Measurements from ENCODE around the gene PCBP3. TPM values are rescaled to one million over a fixed set of nuclear protein-coding genes. Genes with fewer than 3 reads are reported as not detected.

Gene PCBP3
- polyA plus RNA-seq, 1 donor from 2014 or later: 1.7 TPM

GRCh38 chr21:45792682-45793383, 149.3 kb downstream of the PCBP3 start:
- H3K27me3 ChIP-seq (ENCODE audit: insufficient read depth, low read depth, low read length): no peaks in the 10 kb centered on the region
- H2AFZ ChIP-seq (ENCODE audit: low read depth, low read length): no peak overlapping the region
- H3K79me2 ChIP-seq (replicated peaks; ENCODE audit: insufficient read depth, low read length): no peaks in the 10 kb centered on the region
- no peaks in the 10 kb centered on the region for H3F3A ChIP-seq (ENCODE audit: insufficient read depth, low read length, poor library complexity, severe bottlenecking)
- no peak for TF ChIP-seq MXI1 (conservative IDR thresholded peaks at IDR 0.05; ENCODE audit: poor library complexity, severe bottlenecking)
- no peak overlapping the region for H3K4me3 ChIP-seq (ENCODE audit: low read length)
- no peak overlapping the region for H3K4me2 ChIP-seq (ENCODE audit: low read length)
- H3K9me2 ChIP-seq (ENCODE audit: insufficient read depth, low read length): no peaks in the 10 kb centered on the region
- H3K9me3 ChIP-seq (ENCODE audit: low read length): no peaks in the 10 kb centered on the region
- H3K36me3 ChIP-seq (ENCODE audit: insufficient read depth, low read length): no peaks in the 10 kb centered on the region
- no peaks in the 10 kb centered on the region for H4K20me1 ChIP-seq (ENCODE audit: insufficient read depth)
- no peak overlapping the region for H3K27ac ChIP-seq (ENCODE audit: low read length)
- H3K9ac ChIP-seq (ENCODE audit: low read length): no peak overlapping the region

- no peaks in the 10 kb centered on the region for H3K79me2 ChIP-seq (replicated peaks; ENCODE audit: insufficient read depth, low read length)
- no peaks in the 10 kb centered on the region for H3K9me2 ChIP-seq (ENCODE audit: insufficient read depth, low read length)
- H3K27me3 ChIP-seq (ENCODE audit: insufficient read depth, low read depth, low read length): no peaks in the 10 kb centered on the region
- no peaks in the 10 kb centered on the region for H3F3A ChIP-seq (ENCODE audit: insufficient read depth, low read length, poor library complexity, severe bottlenecking)
- H3K4me3 ChIP-seq (ENCODE audit: low read length): no peak overlapping the region
- H2AFZ ChIP-seq (ENCODE audit: low read depth, low read length): no peak overlapping the region
- TF ChIP-seq POLR2AphosphoS5 (IDR thresholded peaks at IDR 0.05) (no peak), RAD21 (conservative IDR thresholded peaks at IDR 0.05) (no peak), SMC3 (conservative IDR thresholded peaks at IDR 0.05; ENCODE audit: poor library complexity) (no peak), REST (IDR thresholded peaks at IDR 0.05; ENCODE audit: borderline replicate concordance) (no peak), EP300 (conservative IDR thresholded peaks at IDR 0.05; ENCODE audit: poor library complexity, severe bottlenecking) (no peak), TAF1 (IDR thresholded peaks at IDR 0.05; ENCODE audit: low read depth) (no peak), MXI1 (conservative IDR thresholded peaks at IDR 0.05; ENCODE audit: poor library complexity, severe bottlenecking) (no peak), EZH2 (IDR thresholded peaks at IDR 0.05; ENCODE audit: borderline replicate concordance, insufficient read depth, low read length, poor library complexity, severe bottlenecking) (no peak), CTCF (IDR thresholded peaks at IDR 0.05; ENCODE audit: poor library complexity, severe bottlenecking) (no peak)
- no peak overlapping the region for H3K4me2 ChIP-seq (ENCODE audit: low read length)
- H3K9ac ChIP-seq (ENCODE audit: low read length): no peak overlapping the region
- H3K27ac ChIP-seq (ENCODE audit: low read length): no peak overlapping the region
- H3K36me3 ChIP-seq (ENCODE audit: insufficient read depth, low read length): no peaks in the 10 kb centered on the region
- H3K9me3 ChIP-seq (ENCODE audit: low read length): no peaks in the 10 kb centered on the region
- no peaks in the 10 kb centered on the region for H4K20me1 ChIP-seq (ENCODE audit: insufficient read depth)
Observed at GRCh38 chr21:45794027-45794426, 150.5 kb downstream of the PCBP3 start.

All from neural cell (in vitro differentiated cells).